Inferior parietal cortex (tissue), 1 donor: ENCODE data around the gene MUC6.

Experiments
- DNase-seq: peaks from one replicate; pipeline ENCODE4 v3.0.0-alpha.2; 2016; ENCODE audit errors: extremely low spot score

MUC6 gene

GRCh38 chr11:1038361-1038760 is 1.8 kb upstream of the MUC6 start:
- DNase-seq: no peak

- DNase-seq: no peak
Observed at GRCh38 chr11:1037506-1038055, 1.1 kb upstream of the MUC6 start.

- DNase-seq: no peak
Observed at GRCh38 chr11:1036931-1037330, 413 bp upstream of the MUC6 start.

- no peak for DNase-seq
Observed at GRCh38 chr11:1035577-1036283, 788 bp downstream of the MUC6 start.

- DNase-seq: no peak
Observed at GRCh38 chr11:1034456-1035295, 1.8 kb downstream of the MUC6 start.

GRCh38 chr11:1034001-1034400 is 2.5 kb downstream of the MUC6 start:
- no peak for DNase-seq

- DNase-seq: no peak
Observed at GRCh38 chr11:1033016-1033798, 3.3 kb downstream of the MUC6 start.

- no peak for DNase-seq
Observed at GRCh38 chr11:1032310-1032891, 4.1 kb downstream of the MUC6 start.

- no peak for DNase-seq
Observed at GRCh38 chr11:1031121-1031899, 5.2 kb downstream of the MUC6 start.

GRCh38 chr11:1030556-1030955 is 6.0 kb downstream of the MUC6 start:
- DNase-seq: no peak

GRCh38 chr11:1030086-1030485 is 6.4 kb downstream of the MUC6 start:
- no peak for DNase-seq

GRCh38 chr11:1029654-1030053 is 6.9 kb downstream of the MUC6 start:
- no peak for DNase-seq

- no peak for DNase-seq
Observed at GRCh38 chr11:1029051-1029450, 7.5 kb downstream of the MUC6 start.

- DNase-seq: no peak
Observed at GRCh38 chr11:1028616-1029015, 7.9 kb downstream of the MUC6 start.

GRCh38 chr11:1028291-1028540 is 8.3 kb downstream of the MUC6 start:
- no peak for DNase-seq

- no peak for DNase-seq
Observed at GRCh38 chr11:1027483-1028290, 8.8 kb downstream of the MUC6 start.

GRCh38 chr11:1026641-1027482 is 9.7 kb downstream of the MUC6 start:
- no peak for DNase-seq

GRCh38 chr11:1026163-1026450 is 10.4 kb downstream of the MUC6 start:
- DNase-seq: no peak

GRCh38 chr11:1025410-1026162 is 10.9 kb downstream of the MUC6 start:
- DNase-seq: no peak
